ENCODE results near the gene ANKIB1.

GRCh38 chr7:92259062-92259461 is 13.3 kb downstream of the ANKIB1 start:
- TF ChIP-seq CTCF (IDR thresholded peaks at IDR 0.05; ENCODE audit: borderline replicate concordance, extremely low read depth, low read length, poor library complexity, severe bottlenecking) (no peak), EZH2 (IDR thresholded peaks at IDR 0.05; ENCODE audit: borderline replicate concordance, low read depth, low read length, severe bottlenecking) (no peak)
